ENCODE results near the gene COMMD7.
"Not testable (repeated sequence)": the region's sequence is repeated elsewhere in the genome, so short reads cannot be mapped to it uniquely, and the experiment has no call there.

COMMD7 gene

DNA sequence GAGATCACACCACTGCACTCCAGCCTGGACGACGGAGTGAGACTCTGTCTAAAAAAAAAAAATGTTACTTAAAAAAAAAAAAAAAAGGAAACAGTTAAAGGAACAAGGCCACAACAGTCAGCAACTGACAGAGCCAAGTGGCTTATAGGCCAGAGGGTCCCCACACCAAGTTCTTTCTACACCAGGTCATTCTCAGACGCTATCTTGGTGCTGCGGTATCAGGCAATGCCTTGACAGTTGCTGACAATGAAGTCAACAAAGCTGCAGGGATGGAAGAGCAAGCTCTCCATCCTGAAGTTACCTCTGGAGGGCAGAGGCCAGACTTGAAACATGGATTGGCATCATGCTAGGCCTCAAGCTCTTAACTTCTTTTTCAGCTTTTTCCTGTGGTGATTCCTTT is 31.9 kb downstream of the COMMD7 start:
- Histone ChIP-seq H2AFZ (ENCODE audit: low read depth) (no peak overlapping the region), H3K4me1 (ENCODE audit: low read depth, poor library complexity, severe bottlenecking) (peaks cover 53% of the 10 kb centered on the region), H3K27ac (no peak overlapping the region), H4K20me1 (ENCODE audit: insufficient read depth) (no peaks in the 10 kb centered on the region), H3K4me2 (no peak overlapping the region), H3K79me2 (ENCODE audit: insufficient read depth, low read depth) (no peaks in the 10 kb centered on the region), H3K9ac (no peak overlapping the region), H3K27me3 (ENCODE audit: insufficient read depth, low read depth) (no peaks in the 10 kb centered on the region), H3K4me3 (IDR thresholded peaks at IDR 0.05; ENCODE audit: insufficient read depth, low read depth, low read length) (no peak overlapping the region), H3K36me3 (ENCODE audit: insufficient read depth) (peaks cover 1% of the 10 kb centered on the region; the same call in 1 of the 2 replicates)
- TF ChIP-seq, protein P1, sequence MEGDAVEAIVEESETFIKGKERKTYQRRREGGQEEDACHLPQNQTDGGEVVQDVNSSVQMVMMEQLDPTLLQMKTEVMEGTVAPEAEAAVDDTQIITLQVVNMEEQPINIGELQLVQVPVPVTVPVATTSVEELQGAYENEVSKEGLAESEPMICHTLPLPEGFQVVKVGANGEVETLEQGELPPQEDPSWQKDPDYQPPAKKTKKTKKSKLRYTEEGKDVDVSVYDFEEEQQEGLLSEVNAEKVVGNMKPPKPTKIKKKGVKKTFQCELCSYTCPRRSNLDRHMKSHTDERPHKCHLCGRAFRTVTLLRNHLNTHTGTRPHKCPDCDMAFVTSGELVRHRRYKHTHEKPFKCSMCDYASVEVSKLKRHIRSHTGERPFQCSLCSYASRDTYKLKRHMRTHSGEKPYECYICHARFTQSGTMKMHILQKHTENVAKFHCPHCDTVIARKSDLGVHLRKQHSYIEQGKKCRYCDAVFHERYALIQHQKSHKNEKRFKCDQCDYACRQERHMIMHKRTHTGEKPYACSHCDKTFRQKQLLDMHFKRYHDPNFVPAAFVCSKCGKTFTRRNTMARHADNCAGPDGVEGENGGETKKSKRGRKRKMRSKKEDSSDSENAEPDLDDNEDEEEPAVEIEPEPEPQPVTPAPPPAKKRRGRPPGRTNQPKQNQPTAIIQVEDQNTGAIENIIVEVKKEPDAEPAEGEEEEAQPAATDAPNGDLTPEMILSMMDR (conservative IDR thresholded peaks at IDR 0.05; ENCODE audit: low read depth, low read length) = no peak

DNA sequence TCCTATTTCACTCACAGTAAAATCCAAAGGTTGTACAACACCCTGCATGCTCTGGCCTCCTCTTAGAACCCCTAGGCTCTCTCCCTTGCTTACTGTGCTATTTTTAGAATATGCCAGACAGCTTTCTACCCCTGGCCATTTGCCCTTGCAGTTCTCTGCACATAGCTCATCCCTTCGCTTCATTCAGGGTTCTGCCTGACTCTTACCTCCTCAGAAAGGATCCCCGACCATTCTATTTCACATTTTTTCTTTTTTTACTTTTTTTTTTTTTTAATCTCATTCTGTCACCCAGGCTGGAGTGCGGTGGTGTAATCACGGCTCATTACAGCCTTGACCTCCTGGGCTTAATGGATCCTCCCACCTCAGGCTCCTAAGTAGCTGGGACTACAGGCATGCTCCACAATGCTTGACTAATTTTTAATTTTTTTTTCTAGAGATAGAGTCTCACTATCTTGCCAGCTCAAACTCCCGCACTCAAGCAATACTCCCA is 33.6 kb downstream of the COMMD7 start:
- Histone ChIP-seq H3K4me3 (IDR thresholded peaks at IDR 0.05; ENCODE audit: insufficient read depth, low read depth, low read length) (no peak overlapping the region), H3K79me2 (ENCODE audit: insufficient read depth, low read depth) (no peaks in the 10 kb centered on the region; the same call in 1 of the 2 replicates), H3K27me3 (ENCODE audit: insufficient read depth, low read depth) (no peaks in the 10 kb centered on the region), H3K27ac (peak overlapping the region; percentile 13; the same call in 1 of the 2 replicates), H3K36me3 (ENCODE audit: insufficient read depth) (peaks cover 6% of the 10 kb centered on the region; the same call in 1 of the 2 replicates), H3K9ac (no peak overlapping the region), H3K4me2 (peak overlapping the region; percentile 24; the same call in 1 of the 2 replicates), H3K4me1 (ENCODE audit: low read depth, poor library complexity, severe bottlenecking) (peaks cover 70% of the 10 kb centered on the region), H2AFZ (ENCODE audit: low read depth) (no peak overlapping the region), H4K20me1 (ENCODE audit: insufficient read depth) (no peaks in the 10 kb centered on the region)
- TF ChIP-seq, protein P1 (conservative IDR thresholded peaks at IDR 0.05; ENCODE audit: low read depth, low read length) = no peak

DNA sequence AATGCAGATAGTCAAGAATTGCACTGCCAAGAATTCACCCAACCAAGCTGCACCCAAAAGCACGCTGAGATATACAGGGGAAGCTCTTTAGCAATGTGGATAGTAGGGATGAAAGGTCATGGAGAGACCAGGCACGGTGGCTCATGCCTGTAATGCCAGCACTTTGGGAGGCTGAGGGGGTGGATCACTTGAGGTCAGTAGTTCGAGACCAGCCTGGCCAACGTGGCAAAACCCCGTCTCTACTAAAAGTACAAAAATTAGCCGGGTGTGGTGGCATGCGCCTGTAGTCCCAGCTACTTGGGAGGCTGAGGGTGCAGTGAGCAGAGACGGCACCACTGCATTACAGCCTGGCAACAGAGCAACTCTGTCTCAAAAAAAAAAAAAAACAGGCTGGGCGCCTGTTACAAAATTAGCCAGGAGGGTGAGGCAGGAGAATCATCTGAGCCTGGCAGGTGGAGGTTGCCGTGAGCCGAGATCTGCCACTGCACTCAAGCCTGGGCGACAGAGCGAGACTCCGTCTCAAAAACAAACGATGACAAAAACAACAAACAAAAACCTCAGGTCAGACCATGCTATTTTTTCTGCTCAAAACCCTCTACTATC is 34.1 kb downstream of the COMMD7 start:
- H3K36me3 ChIP-seq (ENCODE audit: insufficient read depth); H3K27me3 ChIP-seq (ENCODE audit: insufficient read depth, low read depth); H2AFZ ChIP-seq (ENCODE audit: low read depth); H3K4me3 ChIP-seq (IDR thresholded peaks at IDR 0.05; ENCODE audit: insufficient read depth, low read depth, low read length); H3K27ac ChIP-seq; H3K79me2 ChIP-seq (ENCODE audit: insufficient read depth, low read depth); H3K4me2 ChIP-seq; H3K9ac ChIP-seq; H4K20me1 ChIP-seq (ENCODE audit: insufficient read depth): not testable (repeated sequence)
- H3K4me1 ChIP-seq (ENCODE audit: low read depth, poor library complexity, severe bottlenecking) = peaks cover 75% of the 10 kb centered on the region

DNA sequence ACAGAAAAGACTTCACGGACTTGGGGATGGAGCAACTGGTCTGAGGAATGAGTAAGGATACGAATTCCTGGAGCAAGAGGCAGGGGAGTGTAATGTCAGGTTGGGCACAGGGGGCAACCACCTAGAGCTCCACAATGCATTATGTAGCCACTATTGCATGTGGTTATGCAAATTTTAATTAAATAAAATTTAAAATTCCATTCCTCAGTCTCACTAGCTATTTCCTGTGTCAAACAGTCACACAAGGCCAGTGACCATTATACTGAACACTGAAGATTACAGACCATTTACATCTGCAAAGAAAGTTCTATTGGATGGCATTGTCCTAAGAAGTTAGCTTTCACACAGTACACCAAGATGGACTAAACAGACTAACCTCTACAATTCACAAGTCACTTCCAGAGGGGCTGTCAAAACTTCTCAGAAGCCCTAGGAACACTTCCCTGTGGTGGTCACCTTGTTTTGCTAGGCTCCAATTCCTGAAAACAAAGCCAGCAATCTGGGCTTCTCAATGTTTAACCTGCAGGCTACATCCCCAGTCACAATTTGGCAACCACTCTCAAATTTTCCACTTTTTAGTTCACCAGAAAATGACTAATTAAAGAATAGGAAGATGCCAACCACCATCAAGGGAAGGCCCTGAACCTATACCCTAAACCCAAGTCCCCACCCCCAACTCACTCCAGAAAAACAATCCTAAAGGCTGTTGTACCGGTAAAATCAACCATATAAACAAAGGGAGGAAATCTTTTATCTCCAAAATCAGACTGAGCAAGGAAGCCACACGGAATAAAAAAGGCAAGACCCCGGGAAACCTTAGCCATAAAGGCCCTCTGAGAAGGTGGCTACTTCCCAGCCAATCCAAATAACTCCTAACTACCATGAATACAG is 35.3 kb downstream of the COMMD7 start:
- H4K20me1 ChIP-seq (ENCODE audit: insufficient read depth) = no peaks in the 10 kb centered on the region
- peak overlapping the region; percentile 22; the same call in 1 of the 2 replicates for H3K27ac ChIP-seq
- H2AFZ ChIP-seq (ENCODE audit: low read depth) = no peak overlapping the region
- peaks cover 6% of the 10 kb centered on the region; the same call in 1 of the 2 replicates for H3K36me3 ChIP-seq (ENCODE audit: insufficient read depth)
- H3K27me3 ChIP-seq (ENCODE audit: insufficient read depth, low read depth) = no peaks in the 10 kb centered on the region
- H3K79me2 ChIP-seq (ENCODE audit: insufficient read depth, low read depth) = no peaks in the 10 kb centered on the region; the same call in 1 of the 2 replicates
- H3K4me1 ChIP-seq (ENCODE audit: low read depth, poor library complexity, severe bottlenecking) = peaks cover 84% of the 10 kb centered on the region
- H3K4me2 ChIP-seq = peak overlapping the region; percentile 5; the same call in 1 of the 2 replicates
- no peak overlapping the region for H3K4me3 ChIP-seq (IDR thresholded peaks at IDR 0.05; ENCODE audit: insufficient read depth, low read depth, low read length)
- TF ChIP-seq, protein P1 (conservative IDR thresholded peaks at IDR 0.05; ENCODE audit: low read depth, low read length) = no peak
- H3K9ac ChIP-seq = no peak overlapping the region

Measured in KMS-11 (cell line).